Activated effector memory CD4-positive, alpha-beta T cell treated with Interleukin-2 at 50 U/mL for 16 hours (primary cell): ENCODE data around the gene CDH5.
"Not testable (repeated sequence)": the region's sequence is repeated elsewhere in the genome, so short reads cannot be mapped to it uniquely, and the experiment has no call there.

Experiments used
- DNase-seq: peaks from one replicate; pipeline ENCODE4 v3.0.0-alpha.2; 2020

The CDH5 gene

DNA sequence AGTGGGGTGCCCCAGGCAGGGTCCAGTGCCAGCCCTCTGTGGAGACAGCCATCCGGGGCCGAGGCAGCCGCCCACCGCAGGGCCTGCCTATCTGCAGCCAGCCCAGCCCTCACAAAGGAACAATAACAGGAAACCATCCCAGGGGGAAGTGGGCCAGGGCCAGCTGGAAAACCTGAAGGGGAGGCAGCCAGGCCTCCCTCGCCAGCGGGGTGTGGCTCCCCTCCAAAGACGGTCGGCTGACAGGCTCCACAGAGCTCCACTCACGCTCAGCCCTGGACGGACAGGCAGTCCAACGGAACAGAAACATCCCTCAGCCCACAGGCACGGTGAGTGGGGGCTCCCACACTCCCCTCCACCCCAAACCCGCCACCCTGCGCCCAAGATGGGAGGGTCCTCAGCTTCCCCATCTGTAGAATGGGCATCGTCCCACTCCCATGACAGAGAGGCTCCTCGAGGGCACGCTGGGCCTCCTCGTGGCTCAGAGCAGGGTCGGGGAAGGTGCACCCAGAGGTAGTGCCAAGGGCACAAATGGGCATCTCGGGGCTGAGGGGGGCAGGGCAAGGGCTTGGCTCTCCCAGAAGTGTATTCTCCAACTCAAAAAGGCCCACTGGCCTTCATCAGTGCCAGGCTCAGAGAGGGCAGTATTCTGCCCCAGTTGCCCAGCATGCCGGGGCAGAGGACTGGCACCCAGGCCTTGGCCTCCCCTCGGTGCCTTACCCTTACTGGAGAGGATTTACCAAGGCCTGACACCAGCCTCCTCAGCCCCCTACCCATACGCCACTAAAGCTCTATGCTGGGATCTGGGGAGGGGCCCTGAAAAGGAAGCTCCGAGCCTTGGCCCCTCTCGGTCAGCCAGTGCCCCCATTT is at the start of gene CDH5:
Gene CDH5, plus strand, starts transcription at position 259 of the 867 bp plus-strand sequence. CDS start 12,647 bp downstream, outside the sequence.
- DNase-seq = no peak

DNA sequence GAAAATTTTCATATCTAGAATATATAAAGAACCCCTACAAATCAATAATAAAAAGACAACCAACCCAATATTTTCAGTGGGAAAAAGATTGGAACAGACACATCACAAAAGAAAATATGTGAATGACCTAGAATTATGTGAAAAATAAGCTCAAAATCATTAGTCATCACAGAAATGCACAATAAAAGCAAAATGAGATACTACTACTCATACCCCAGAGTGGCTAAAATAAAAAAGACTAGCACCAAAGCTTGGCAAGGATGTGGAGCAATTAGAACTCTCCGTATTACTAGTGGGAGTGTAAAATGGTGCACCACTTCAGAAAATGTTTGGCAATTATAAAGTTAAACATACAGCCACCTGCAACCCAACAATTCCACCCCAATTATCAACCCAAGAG is 48.0 kb upstream of the CDH5 start:
- no peak for DNase-seq

- no peak for DNase-seq
These were observed 45.7 kb upstream of the CDH5 start for GRCh38 chr16:66320774-66321173.

- DNase-seq = no peak
These were observed 44.3 kb upstream of the CDH5 start for GRCh38 chr16:66322174-66322573.

- DNase-seq = no peak
These were observed 41.5 kb upstream of the CDH5 start for GRCh38 chr16:66324815-66325515.

GRCh38 chr16:66325717-66326376 is 40.6 kb upstream of the CDH5 start:
- no peak for DNase-seq

GRCh38 chr16:66326991-66327513 is 39.4 kb upstream of the CDH5 start:
- DNase-seq = no peak

DNA sequence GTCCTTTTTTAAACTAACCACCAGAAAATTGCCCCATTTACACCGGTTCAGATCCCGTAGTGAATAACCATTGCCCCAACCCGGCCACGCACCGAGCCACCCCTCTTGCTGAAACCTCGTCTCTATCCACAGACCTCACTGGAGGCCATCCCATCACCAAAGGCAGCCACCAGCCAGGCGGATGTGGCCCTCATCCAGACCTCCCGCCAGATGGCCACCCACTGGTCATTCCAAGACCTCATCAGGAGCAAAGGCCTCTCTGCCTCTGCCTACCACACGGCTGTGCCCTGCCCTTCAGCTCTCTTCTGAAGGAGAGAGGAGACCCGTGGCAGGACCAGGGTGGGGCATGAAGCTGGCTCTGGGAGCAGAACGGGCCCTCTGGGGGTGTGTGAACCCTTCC is 38.2 kb upstream of the CDH5 start:
- no peak for DNase-seq

DNA sequence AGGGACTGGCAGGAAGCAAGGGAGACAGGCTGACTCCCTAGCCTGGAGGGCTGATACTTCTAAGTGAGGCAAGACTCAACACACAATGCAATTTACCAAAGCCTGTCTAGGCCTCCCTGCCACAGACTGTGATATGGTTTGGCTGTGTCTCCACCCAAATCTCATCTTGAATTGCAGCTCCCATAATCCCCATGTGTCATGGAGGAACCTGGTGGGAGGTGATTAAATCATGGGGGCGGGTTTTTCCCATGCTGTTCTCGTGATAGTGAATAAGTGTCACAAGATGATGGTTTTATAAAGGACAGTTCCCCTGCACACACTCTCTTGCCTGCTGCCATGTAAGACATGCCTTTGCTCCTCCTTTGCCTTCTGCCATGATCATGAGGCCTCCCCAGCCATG is 35.0 kb upstream of the CDH5 start:
- not testable (repeated sequence) for DNase-seq

- DNase-seq = no peak
These were observed 33.6 kb upstream of the CDH5 start for GRCh38 chr16:66332634-66333610.

- DNase-seq = no peak
These were observed 31.5 kb upstream of the CDH5 start for GRCh38 chr16:66334853-66335574.

DNA sequence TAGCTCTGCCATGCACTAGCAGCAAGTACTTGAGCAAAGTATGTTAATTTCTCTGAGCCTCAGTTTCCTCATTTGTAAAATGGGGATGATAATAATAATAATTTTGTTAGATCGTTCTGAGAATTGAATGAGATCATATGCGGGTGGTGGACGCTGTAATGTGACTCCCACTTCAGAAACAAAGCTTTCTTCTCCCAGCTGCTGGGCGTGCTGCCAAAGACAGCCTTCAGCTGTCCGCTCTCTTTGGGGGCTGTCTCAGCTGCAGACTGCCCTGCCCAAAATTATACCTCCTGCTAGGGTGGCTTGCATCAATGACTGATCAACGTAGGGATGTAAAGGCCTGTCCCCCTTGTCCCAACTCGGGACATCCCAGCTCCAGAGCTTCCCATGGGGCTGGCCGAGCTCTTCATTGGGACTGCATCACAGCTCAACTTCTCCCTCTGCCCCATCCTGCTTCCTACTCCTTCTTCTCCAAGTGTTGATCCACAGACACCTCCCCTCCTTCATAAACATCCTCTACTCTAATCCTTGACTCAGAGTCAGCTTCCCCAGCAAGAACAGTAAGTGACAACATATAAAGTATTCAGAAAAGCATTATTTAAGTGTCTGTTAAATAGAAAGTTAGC is 30.7 kb upstream of the CDH5 start:
- no peak for DNase-seq

GRCh38 chr16:66337463-66338188 is 28.9 kb upstream of the CDH5 start:
- DNase-seq = no peak

- DNase-seq = no peak
These were observed 24.1 kb upstream of the CDH5 start for GRCh38 chr16:66342294-66342900.

DNA sequence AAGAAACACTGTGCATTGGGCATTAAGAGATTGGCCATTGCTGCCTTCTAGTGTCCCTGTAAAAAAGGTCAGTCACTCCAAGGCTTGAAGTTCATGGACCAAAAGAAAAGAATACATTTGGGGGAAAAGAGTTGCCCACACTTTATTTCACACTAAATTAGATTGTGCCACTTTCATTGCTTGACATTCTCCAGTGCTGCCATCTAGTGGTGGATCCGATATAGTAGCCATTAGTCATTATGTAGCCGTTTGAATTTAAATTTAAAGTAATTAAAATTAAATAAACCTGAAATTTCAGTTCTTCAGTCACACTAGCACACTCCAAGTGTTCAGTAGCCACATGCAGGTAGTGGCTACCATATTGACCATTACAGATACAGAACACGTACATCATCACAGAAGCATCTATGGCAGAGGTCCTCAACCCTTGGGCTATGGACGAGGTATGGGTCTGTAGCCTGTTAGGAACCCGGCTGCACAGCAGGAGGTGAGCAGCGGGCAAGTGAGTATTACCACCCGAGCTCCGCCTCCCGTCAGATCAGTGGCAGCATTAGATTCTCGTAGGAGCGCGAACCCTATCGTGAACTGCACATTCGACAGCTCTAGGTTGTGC is 21.9 kb upstream of the CDH5 start:
- DNase-seq = no peak

- DNase-seq = no peak
These were observed 20.3 kb upstream of the CDH5 start for GRCh38 chr16:66346221-66346620.

- no peak for DNase-seq
These were observed 14.2 kb upstream of the CDH5 start for GRCh38 chr16:66352304-66352703.

DNA sequence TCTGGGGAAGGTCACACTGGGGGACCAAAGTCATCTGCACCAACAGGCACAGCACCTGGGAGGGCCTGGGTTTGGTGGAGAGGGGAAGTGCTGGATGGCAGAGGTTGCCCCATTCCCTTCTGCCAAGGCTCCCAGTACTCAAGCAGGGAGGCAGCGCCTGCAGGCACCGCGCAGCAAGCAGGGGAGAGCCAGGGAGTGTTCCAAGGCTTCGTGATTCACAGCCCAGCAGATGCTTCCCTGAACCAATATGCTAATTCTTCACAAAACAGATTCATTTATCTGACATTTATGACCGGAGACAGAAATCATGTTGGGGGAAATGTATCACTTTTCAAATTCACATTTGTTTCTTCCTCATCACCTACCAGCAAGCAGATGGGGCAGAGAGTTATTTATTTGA is 13.4 kb upstream of the CDH5 start:
- no peak for DNase-seq
